HG03460 (cell line): ENCODE data around the gene EHMT1.

Source experiments
- ATAC-seq: cut with Tn5 transposase; IDR thresholded peaks from one replicate; pipeline ENCODE4 v1.9.1; 2021; ENCODE audit not compliant: unreplicated experiment

The EHMT1 gene

GRCh38 chr9:137618105-137619067, at the start of gene EHMT1:
Gene EHMT1 (plus strand): TSS chr9:137619005. CDS start chr9:137619029, 24 bp downstream.
- ATAC-seq: peak; percentile 59

GRCh38 chr9:137569609-137570203, 49.1 kb upstream of the EHMT1 start:
- ATAC-seq: no peak

GRCh38 chr9:137570566-137570965, 48.2 kb upstream of the EHMT1 start:
- no peak for ATAC-seq

- ATAC-seq: no peak
Measured at GRCh38 chr9:137574192-137574591, 44.6 kb upstream of the EHMT1 start.

GRCh38 chr9:137575364-137575715, 43.5 kb upstream of the EHMT1 start:
- ATAC-seq: no peak

- ATAC-seq: no peak
Measured at GRCh38 chr9:137575716-137576411, 42.9 kb upstream of the EHMT1 start.

GRCh38 chr9:137578518-137579258, 40.1 kb upstream of the EHMT1 start, which contains the start of gene DPH7:
Gene DPH7 (minus strand): TSS chr9:137578925. CDS start chr9:137578777, 148 bp downstream.
- peak; percentile 79 for ATAC-seq

GRCh38 chr9:137579259-137579604, 39.6 kb upstream of the EHMT1 start:
- no peak for ATAC-seq

- no peak for ATAC-seq
Measured at GRCh38 chr9:137580209-137580953, 38.4 kb upstream of the EHMT1 start.

GRCh38 chr9:137580954-137581322, 37.9 kb upstream of the EHMT1 start:
- no peak for ATAC-seq

- no peak for ATAC-seq
Measured at GRCh38 chr9:137581361-137582285, 37.2 kb upstream of the EHMT1 start.

- no peak for ATAC-seq
Measured at GRCh38 chr9:137582286-137582860, 36.4 kb upstream of the EHMT1 start.

GRCh38 chr9:137583347-137583746, 35.5 kb upstream of the EHMT1 start:
- ATAC-seq: no peak

- no peak for ATAC-seq
Measured at GRCh38 chr9:137583957-137584356, 34.8 kb upstream of the EHMT1 start.

GRCh38 chr9:137586854-137587253, 32.0 kb upstream of the EHMT1 start:
- ATAC-seq: no peak

- ATAC-seq: no peak
Measured at GRCh38 chr9:137588311-137588710, 30.5 kb upstream of the EHMT1 start.

GRCh38 chr9:137588891-137589290, 29.9 kb upstream of the EHMT1 start:
- ATAC-seq: no peak

- peak; percentile 17 for ATAC-seq
Measured at GRCh38 chr9:137589441-137590122, 29.2 kb upstream of the EHMT1 start.
